IMR-90 (cell line): ENCODE data around the gene SLC29A3. TPM values are rescaled to one million over a fixed set of nuclear protein-coding genes. Genes with fewer than 3 reads are reported as not detected.

Source experiments
- ATAC-seq: fragments of 200-7000 bp; cut with Tn5 transposase; 2 replicates; pipeline ENCODE4 v1.9.1; 2020; ENCODE audit warnings: low read depth, mild to moderate bottlenecking, moderate library complexity
- BruUV-seq: library from RNA; stranded (reverse); fragments of 400-500 nt; replicated peaks from 2 replicates; lab custom pipeline; 2021; lab: Mats Ljungman, UMichigan
- CTCF ChIA-PET: fragments of 300-600 bp; formaldehyde crosslinking; extraction: SDS; loops from one replicate; lab custom pipeline; 2021; ENCODE audit warnings: antibody characterized with exemption; lab: Yijun Ruan, JAX
- POLR2A ChIA-PET: fragments of 300-600 bp; sonication (Branson Sonifier 250); formaldehyde crosslinking; loops from one replicate; lab custom pipeline; 2022; ENCODE audit warnings: antibody characterized with exemption; ENCODE audit not compliant: unreplicated experiment; lab: Charles Lee
- DNase-seq: peaks from one replicate; pipeline ENCODE4 v3.0.0; 2013
- H2AFZ ChIP-seq: replicated peaks from 2 replicates; pipeline ENCODE3; 2013; ENCODE audit warnings: low read length, mild to moderate bottlenecking; ENCODE audit not compliant: poor library complexity
- H2AK5ac ChIP-seq: 2 replicates; pipeline ENCODE4 v1.6.1; 2013; ENCODE audit warnings: low read depth, low read length, inconsistent platforms
- H2AK9ac ChIP-seq: replicated peaks from 2 replicates; pipeline ENCODE3; 2013; ENCODE audit warnings: mild to moderate bottlenecking, low read depth, low read length, moderate library complexity; ENCODE audit not compliant: poor library complexity
- H2BK120ac ChIP-seq: 2 replicates; pipeline ENCODE4 v1.6.1; 2013; ENCODE audit warnings: low read depth, low read length, inconsistent platforms
- H2BK15ac ChIP-seq: 3 replicates; pipeline ENCODE4 v1.6.1; 2013; ENCODE audit warnings: low read depth, low read length, inconsistent platforms
- H2BK20ac ChIP-seq: 2 replicates; pipeline ENCODE4 v1.6.1; 2013; ENCODE audit warnings: low read depth, mild to moderate bottlenecking, inconsistent platforms, low read length, moderate library complexity
- H2BK5ac ChIP-seq: 2 replicates; pipeline ENCODE4 v1.6.1; 2013; ENCODE audit warnings: mild to moderate bottlenecking, low read depth, low read length, inconsistent platforms; ENCODE audit not compliant: poor library complexity, severe bottlenecking
- H3K14ac ChIP-seq: replicated peaks from 2 replicates; pipeline ENCODE4 v1.6.1; 2013; ENCODE audit warnings: low read depth, low read length, inconsistent platforms
- H3K18ac ChIP-seq: 2 replicates; pipeline ENCODE4 v1.6.1; 2013; ENCODE audit warnings: low read depth, low read length, control low read depth
- H3K23ac ChIP-seq: 2 replicates; pipeline ENCODE4 v1.6.1; 2013; ENCODE audit warnings: low read depth, low read length, inconsistent platforms
- H3K27ac ChIP-seq: 2 replicates; pipeline ENCODE4 v1.5.1; 2013; ENCODE audit warnings: mild to moderate bottlenecking, control low read depth, low read length; ENCODE audit not compliant: insufficient read depth
- H3K27me3 ChIP-seq: 2 replicates; pipeline ENCODE4 v1.6.1; 2013; ENCODE audit warnings: low read length; ENCODE audit not compliant: control insufficient read depth, insufficient read depth
- H3K36me3 ChIP-seq: 2 replicates; pipeline ENCODE4 v1.6.1; 2013; ENCODE audit warnings: low read length, mixed read lengths; ENCODE audit not compliant: control insufficient read depth, insufficient read depth
- H3K4ac ChIP-seq: 2 replicates; pipeline ENCODE4 v1.6.1; 2013; ENCODE audit warnings: low read depth, low read length, inconsistent platforms
- H3K4me1 ChIP-seq: 2 replicates; pipeline ENCODE4 v1.6.1; 2013; ENCODE audit warnings: low read length, mixed read lengths; ENCODE audit not compliant: control insufficient read depth, insufficient read depth
- H3K4me2 ChIP-seq: 2 replicates; pipeline ENCODE4 v1.6.1; 2013; ENCODE audit warnings: low read depth, mild to moderate bottlenecking, control low read depth, low read length, moderate library complexity
- H3K4me3 ChIP-seq: 2 replicates; pipeline ENCODE4 v1.5.1; 2013; ENCODE audit warnings: low read depth, mild to moderate bottlenecking, control low read depth, low read length, moderate library complexity; ENCODE audit not compliant: insufficient read depth
- H3K56ac ChIP-seq: 2 replicates; pipeline ENCODE4 v1.6.1; 2013; ENCODE audit warnings: low read length, inconsistent platforms; ENCODE audit not compliant: insufficient read depth; ENCODE audit errors: extremely low read depth
- H3K79me1 ChIP-seq, 2 experiments: 2 replicates each; pipeline ENCODE4 v1.6.1; 2013; ENCODE audit warnings: low read length in 2 of 2, inconsistent platforms in 1 of 2, low read depth in 1 of 2
- H3K9ac ChIP-seq: 2 replicates; pipeline ENCODE4 v1.6.1; 2013; ENCODE audit warnings: low read depth, low read length, control low read depth
- H3K9me1 ChIP-seq: 2 replicates; pipeline ENCODE4 v1.6.1; 2013; ENCODE audit warnings: low read length, inconsistent platforms; ENCODE audit not compliant: insufficient read depth
- H3K9me3 ChIP-seq: 2 replicates; pipeline ENCODE4 v1.6.1; 2013; ENCODE audit warnings: low read length; ENCODE audit not compliant: control insufficient read depth, insufficient read depth
- H4K20me1 ChIP-seq: 2 replicates; pipeline ENCODE4 v1.6.1; 2013; ENCODE audit warnings: low read length, inconsistent platforms; ENCODE audit not compliant: insufficient read depth
- H4K5ac ChIP-seq: 2 replicates; pipeline ENCODE4 v1.6.1; 2013; ENCODE audit warnings: mild to moderate bottlenecking, low read depth, low read length, control low read depth
- H4K8ac ChIP-seq, 2 experiments: 2 replicates each; pipeline ENCODE4 v1.6.1; 2013; ENCODE audit warnings: low read depth in 2 of 2, low read length in 2 of 2, control low read depth in 1 of 2, inconsistent platforms in 1 of 2
- H4K91ac ChIP-seq: 2 replicates; pipeline ENCODE4 v1.6.1; 2013; ENCODE audit warnings: low read depth, low read length, inconsistent platforms; ENCODE audit not compliant: insufficient read depth
- BHLHE40 ChIP-seq: fragments of 150-350 bp; IDR thresholded peaks from 2 replicates; pipeline ENCODE4 v1.6.1; 2016; ENCODE audit warnings: mild to moderate bottlenecking, low read depth, low read length
- CEBPB ChIP-seq: IDR thresholded peaks from 2 replicates; pipeline ENCODE4 v1.6.1; 2012; ENCODE audit warnings: low read depth, low read length, improper control_type of control experiment
- CHD1 ChIP-seq: IDR thresholded peaks from 2 replicates; pipeline ENCODE4 v1.6.1; 2012; ENCODE audit warnings: low read depth, low read length, improper control_type of control experiment
- CTCF ChIP-seq: conservative IDR thresholded peaks from 2 replicates; pipeline ENCODE4 v1.5.1; 2012; ENCODE audit warnings: mild to moderate bottlenecking, low read depth, low read length, improper control_type of control experiment
- ELK1 ChIP-seq: fragments of 150-350 bp; IDR thresholded peaks from 2 replicates; pipeline ENCODE4 v1.6.1; 2016; ENCODE audit warnings: low read depth, mild to moderate bottlenecking, low read length, moderate library complexity, borderline replicate concordance
- FOS ChIP-seq: fragments of 150-350 bp; IDR thresholded peaks from 2 replicates; pipeline ENCODE4 v1.6.1; 2016; ENCODE audit warnings: low read depth, low read length
- MAFK ChIP-seq: IDR thresholded peaks from 2 replicates; pipeline ENCODE4 v1.6.1; 2012; ENCODE audit warnings: low read depth, low read length, improper control_type of control experiment
- MAZ ChIP-seq: IDR thresholded peaks from 2 replicates; pipeline ENCODE4 v1.6.1; 2012; ENCODE audit warnings: low read depth, mild to moderate bottlenecking, low read length, improper control_type of control experiment, moderate library complexity, borderline replicate concordance
- MXI1 ChIP-seq: IDR thresholded peaks from 2 replicates; pipeline ENCODE4 v1.6.1; 2012; ENCODE audit warnings: low read depth, mild to moderate bottlenecking, low read length, moderate library complexity, borderline replicate concordance
- NFE2L2 ChIP-seq: fragments of 150-350 bp; IDR thresholded peaks from 2 replicates; pipeline ENCODE4 v1.6.1; 2016; ENCODE audit warnings: low read depth, mild to moderate bottlenecking, low read length
- POLR2A ChIP-seq: IDR thresholded peaks from 2 replicates; pipeline ENCODE4 v1.6.1; 2012; ENCODE audit warnings: mild to moderate bottlenecking, low read depth, low read length
- RAD21 ChIP-seq: IDR thresholded peaks from 2 replicates; pipeline ENCODE4 v1.6.1; 2012; ENCODE audit warnings: low read length, improper control_type of control experiment
- RCOR1 ChIP-seq: IDR thresholded peaks from 2 replicates; pipeline ENCODE4 v1.6.1; 2012; ENCODE audit warnings: mild to moderate bottlenecking, low read length, improper control_type of control experiment; ENCODE audit not compliant: insufficient replicate concordance
- RFX5 ChIP-seq: IDR thresholded peaks from 2 replicates; pipeline ENCODE4 v1.8.0; 2012; ENCODE audit warnings: low read depth, mild to moderate bottlenecking, low read length, moderate library complexity
- SMC3 ChIP-seq: fragments of 150-350 bp; IDR thresholded peaks from 2 replicates; pipeline ENCODE4 v1.6.1; 2016; ENCODE audit warnings: low read depth, mild to moderate bottlenecking, antibody characterized with exemption, low read length, moderate library complexity
- USF2 ChIP-seq: fragments of 150-350 bp; IDR thresholded peaks from 2 replicates; pipeline ENCODE4 v1.6.1; 2017; ENCODE audit warnings: mild to moderate bottlenecking, antibody characterized with exemption, low read length, low read depth
- WGBS, 2 experiments: methylation state at CpG; one replicate each; pipeline versions ENCODE4 v1.1.5 to v1.1.7; 2013; ENCODE audit warnings: missing lambda C conversion rate in 2 of 2; ENCODE audit not compliant: insufficient read length in 1 of 2; ENCODE audit errors: extremely low coverage in 2 of 2; 5-methylcytosine and 5-hydroxymethylcytosine counted together
- dilution Hi-C: fragments of 300-500 bp; cut with HindIII; formaldehyde crosslinking; loops from one replicate; pipeline ENCODE4 v1.14.3; 2018; ENCODE audit warnings: low sequenced_read_pairs; ENCODE audit not compliant: unreplicated experiment
- in situ Hi-C: fragments of 300-500 bp; cut with MboI; formaldehyde crosslinking; loops from 3 replicates; pipeline ENCODE4 v1.14.3; 2019; ENCODE audit warnings: low sequenced_read_pairs, inconsistent platforms, mixed read lengths
- intact Hi-C: fragments of 100-400 bp; cut with micrococcal nuclease; formaldehyde crosslinking; loops from 2 replicates; pipeline ENCODE4 v1.10.0; 2022
- polyA plus RNA-seq, 3 experiments: library from polyadenylated mRNA; depleted of rRNA; stranded (reverse); fragments of >200 nt; gene quantifications; 2 replicates each; pipeline ENCODE4 v1.2.3, GENCODE V29; 2012; ENCODE audit warnings: low replicate concordance in 1 of 3
- total RNA-seq: library from RNA; depleted of rRNA; stranded (reverse); fragments of >200 nt; gene quantifications from 2 replicates; pipeline ENCODE4 v1.2.3, GENCODE V29; 2012

Gene SLC29A3
- total and polyA plus RNA-seq, 2 of the 4 experiments (the other 2 are of a cell fraction): 0.72 to 3.0 TPM

GRCh38 chr10:71273506-71273905, 45.6 kb upstream of the SLC29A3 start:
- Histone ChIP-seq H3K56ac (no peak overlapping the region), H3K9me1 (0 out of 2 replicates have a peak, but pooled peaks cover 5% of the 10 kb centered on the region), H4K5ac (no peak overlapping the region), H2AFZ (peak overlapping the region; percentile 38), H2BK20ac (0 out of 2 replicates have a peak overlapping the region, but pooled peaks have one; percentile 10), H3K27me3 (no peaks in the 10 kb centered on the region), H2AK9ac (peak overlapping the region; percentile 63), H3K79me1 (peaks cover 0 to 10% of the 10 kb centered on the region in 2 experiments; a peak in 1 of 4 replicates), H3K4me3 (no peak overlapping the region), H3K23ac (no peak overlapping the region), H3K36me3 (no peaks in the 10 kb centered on the region), H4K20me1 (peaks cover 6% of the 10 kb centered on the region; the same call in 1 of the 2 replicates), H2BK120ac (no peak overlapping the region), H2BK15ac (0 out of 3 replicates have a peak overlapping the region, but pooled peaks have one; percentile 32), H3K9ac (no peak overlapping the region), H2AK5ac (no peak overlapping the region), H3K9me3 (no peaks in the 10 kb centered on the region), H3K4me1 (peaks cover 20% of the 10 kb centered on the region), H4K8ac (no peak overlapping the region), H2BK5ac (no peak overlapping the region), H3K18ac (no peak overlapping the region), H3K27ac (no peak overlapping the region), H3K4ac (peak overlapping the region; percentile 8; the same call in 1 of the 2 replicates), H3K4me2 (no peak overlapping the region), H4K91ac (no peak overlapping the region), H3K14ac (no peak overlapping the region)
- dilution Hi-C loops (no loop called here), intact Hi-C loops (no loop called here), in situ Hi-C loops (no loop called here)
- TF ChIP-seq ELK1: no peak
- TF ChIP-seq CEBPB: no peak
- TF ChIP-seq CTCF: no peak
- TF ChIP-seq RAD21: no peak
- TF ChIP-seq CHD1: no peak
- no peak for TF ChIP-seq MAZ
- no peak for TF ChIP-seq MXI1
- no peak for TF ChIP-seq NFE2L2
- TF ChIP-seq BHLHE40: no peak
- TF ChIP-seq POLR2A: no peak
- no peak for TF ChIP-seq SMC3
- TF ChIP-seq RCOR1: no peak
- no peak for TF ChIP-seq MAFK
- TF ChIP-seq FOS: no peak
- TF ChIP-seq USF2: no peak
- TF ChIP-seq RFX5: no peak
- BruUV-seq: no TSS peak
- POLR2A ChIA-PET: no interaction called here
- DNase-seq (no peak), ATAC-seq (no peak)
- CTCF ChIA-PET: no interaction called here
- 93% methylated on average over 5 of the region's 5 CpGs; no CpG with 5 or more reads in 1 of the 2 experiments for WGBS, 2 experiments
